ENCODE measurements around the gene ZNF177. TPM values are rescaled to one million over a fixed set of nuclear protein-coding genes. Genes with fewer than 3 reads are reported as not detected.

Gene ZNF177
- polyA plus RNA-seq, 3 donors = 10.0 to 14.0 (median 13.9) TPM

- peak; percentile 56 to 86 (median 79) for DNase-seq (ENCODE audit: extremely low read depth in 1 of 11, low read depth in 9 of 11, low spot score in 4 of 11)
Measured at GRCh38 chr19:9406798-9407352, 44.1 kb downstream of the ZNF177 start.

GRCh38 chr19:9407827-9408226, 45.0 kb downstream of the ZNF177 start:
- no peak for DNase-seq (ENCODE audit: extremely low read depth in 1 of 11, low read depth in 9 of 11, low spot score in 4 of 11)

- DNase-seq (ENCODE audit: extremely low read depth in 1 of 11, low read depth in 9 of 11, low spot score in 4 of 11) = no peak
Measured at GRCh38 chr19:9413240-9413954, 50.6 kb downstream of the ZNF177 start.

- no peak for DNase-seq (ENCODE audit: extremely low read depth in 1 of 11, low read depth in 9 of 11, low spot score in 4 of 11)
Measured at GRCh38 chr19:9427941-9428340, 65.1 kb downstream of the ZNF177 start.

- DNase-seq (ENCODE audit: extremely low read depth in 1 of 11, low read depth in 9 of 11, low spot score in 4 of 11) = no peak
Measured at GRCh38 chr19:9430444-9430843, 67.6 kb downstream of the ZNF177 start.

GRCh38 chr19:9431475-9431874, 68.7 kb downstream of the ZNF177 start:
- no peak for DNase-seq (ENCODE audit: extremely low read depth in 1 of 11, low read depth in 9 of 11, low spot score in 4 of 11)

Other genes starting within 250 kb of the ZNF177 start
- gene OR7G1, start 247.2 kb upstream of the ZNF177 start, polyA plus RNA-seq (ENCODE audit: insufficient read length in 3 of 3) = not detected
- gene OR7G3, start 236.1 kb upstream of the ZNF177 start, polyA plus RNA-seq (ENCODE audit: insufficient read length in 3 of 3) = not detected
- gene ZNF317, start 222.6 kb upstream of the ZNF177 start, polyA plus RNA-seq (ENCODE audit: insufficient read length in 3 of 3) = 10 to 100 TPM; 36.1 to 37.7 (median 36.9) TPM
- gene OR7D2, start 184.0 kb upstream of the ZNF177 start, polyA plus RNA-seq (ENCODE audit: insufficient read length in 3 of 3) = under 1 TPM; 0.14 to 0.16 (median 0.14) TPM
- under 1 TPM; 0.04 to 0.08 (median 0.05) TPM for gene OR7D4, start 143.4 kb upstream of the ZNF177 start, polyA plus RNA-seq (ENCODE audit: insufficient read length in 3 of 3)
- not detected for gene OR7E24, start 112.1 kb upstream of the ZNF177 start, polyA plus RNA-seq (ENCODE audit: insufficient read length in 3 of 3)
- 1 to 10 TPM; 6.7 to 7.4 (median 7.1) TPM for gene ZNF699, start 53.2 kb upstream of the ZNF177 start, polyA plus RNA-seq (ENCODE audit: insufficient read length in 3 of 3)
- 10 to 100 TPM; 56.7 to 72.3 (median 65.9) TPM for gene ZNF559, start 38.8 kb upstream of the ZNF177 start, polyA plus RNA-seq (ENCODE audit: insufficient read length in 3 of 3)
- gene ZNF266, start 72.6 kb downstream of the ZNF177 start, polyA plus RNA-seq (ENCODE audit: insufficient read length in 3 of 3) = 10 to 100 TPM; 36.3 to 67.1 (median 38.1) TPM
- under 1 TPM; 0.56 to 0.93 (median 0.67) TPM for gene ZNF560, start 135.6 kb downstream of the ZNF177 start, polyA plus RNA-seq (ENCODE audit: insufficient read length in 3 of 3)
- 10 to 100 TPM; 20.3 to 25.0 (median 24.4) TPM for gene ZNF426, start 175.6 kb downstream of the ZNF177 start, polyA plus RNA-seq (ENCODE audit: insufficient read length in 3 of 3)
- 10 to 100 TPM; 14.7 to 30.5 (median 20.6) TPM for gene ZNF121, start 221.5 kb downstream of the ZNF177 start, polyA plus RNA-seq (ENCODE audit: insufficient read length in 3 of 3)

Measured in renal cortex interstitium (tissue), 11 donors.